Measurements from ENCODE around the gene CENPP. TPM values are rescaled to one million over a fixed set of nuclear protein-coding genes. Genes with fewer than 3 reads are reported as not detected.

Gene CENPP
- total RNA-seq, 1 donor from 2014 or later: 1.9 TPM

DNA sequence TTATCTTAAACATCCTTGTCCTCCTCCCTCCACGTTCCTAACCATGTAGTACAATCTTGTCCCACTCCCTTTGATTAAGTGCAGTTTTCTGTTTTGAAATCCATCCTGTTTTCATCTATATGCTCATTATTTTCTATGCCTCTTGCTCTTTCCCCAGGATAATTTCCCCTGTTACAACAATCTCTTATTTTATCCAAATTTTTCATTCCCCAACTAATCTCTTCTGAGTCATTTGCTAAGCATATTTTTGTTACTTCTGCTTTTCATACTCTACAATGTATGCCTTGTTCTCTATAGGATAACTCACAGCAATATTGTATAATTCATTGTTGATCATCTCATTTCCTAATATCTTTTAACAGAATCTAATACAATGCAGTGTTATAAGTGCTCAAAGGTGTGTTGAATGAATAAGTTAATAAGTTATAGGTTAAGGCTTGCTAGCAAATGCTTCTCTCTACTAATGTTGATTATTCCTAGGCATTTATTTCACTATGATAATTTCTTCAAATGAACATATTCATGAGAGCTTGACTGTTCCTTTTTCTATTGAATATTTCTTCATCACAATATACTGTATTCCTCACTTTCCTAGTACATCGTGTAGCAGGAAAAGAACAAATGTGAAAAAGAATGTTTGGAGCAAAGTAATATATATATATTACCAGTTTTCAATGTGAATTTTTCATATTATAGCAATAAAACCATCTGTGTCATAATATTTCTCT lies 97.0 kb downstream of the CENPP start:
- peaks cover 2% of the 10 kb centered on the region for H3K9me3 Mint-ChIP-seq (ENCODE audit: unreplicated experiment)

DNA sequence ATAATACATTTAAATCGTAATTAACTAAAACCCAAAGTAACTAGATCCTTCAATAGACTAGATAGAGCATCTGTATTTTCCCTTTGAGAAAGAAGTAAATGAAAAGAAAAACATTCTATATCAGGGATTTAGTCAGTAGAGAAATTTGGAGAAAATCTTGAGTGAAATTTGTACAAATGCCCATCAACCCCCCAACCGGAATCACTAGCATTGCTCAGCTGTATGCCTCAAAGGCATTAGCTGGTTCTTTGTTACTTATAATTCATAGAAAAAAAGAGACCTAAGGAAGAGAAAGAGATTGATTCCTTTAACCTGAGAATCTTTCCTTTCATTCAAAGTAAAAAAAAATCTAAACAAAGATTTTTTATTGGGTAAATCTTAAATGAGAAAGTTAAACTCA lies 97.9 kb downstream of the CENPP start:
- no peaks in the 10 kb centered on the region for H3K27me3 ChIP-seq (ENCODE audit: insufficient read depth, low read length)
- H3K9me3 Mint-ChIP-seq (ENCODE audit: unreplicated experiment): peaks cover 2% of the 10 kb centered on the region
- no peaks in the 10 kb centered on the region for H3K36me3 ChIP-seq (ENCODE audit: insufficient read depth, low read length)
- no peak overlapping the region for H3K9ac ChIP-seq (ENCODE audit: low read length)
- no peaks in the 10 kb centered on the region for H3K36me3 Mint-ChIP-seq (ENCODE audit: low read depth, unreplicated experiment)
- H3K9me3 ChIP-seq (ENCODE audit: insufficient read depth, low read depth, low read length): no peaks in the 10 kb centered on the region
- TF ChIP-seq EZH2 (IDR thresholded peaks at IDR 0.05; ENCODE audit: insufficient read depth, low read length): no peak
- TF ChIP-seq, protein P1, sequence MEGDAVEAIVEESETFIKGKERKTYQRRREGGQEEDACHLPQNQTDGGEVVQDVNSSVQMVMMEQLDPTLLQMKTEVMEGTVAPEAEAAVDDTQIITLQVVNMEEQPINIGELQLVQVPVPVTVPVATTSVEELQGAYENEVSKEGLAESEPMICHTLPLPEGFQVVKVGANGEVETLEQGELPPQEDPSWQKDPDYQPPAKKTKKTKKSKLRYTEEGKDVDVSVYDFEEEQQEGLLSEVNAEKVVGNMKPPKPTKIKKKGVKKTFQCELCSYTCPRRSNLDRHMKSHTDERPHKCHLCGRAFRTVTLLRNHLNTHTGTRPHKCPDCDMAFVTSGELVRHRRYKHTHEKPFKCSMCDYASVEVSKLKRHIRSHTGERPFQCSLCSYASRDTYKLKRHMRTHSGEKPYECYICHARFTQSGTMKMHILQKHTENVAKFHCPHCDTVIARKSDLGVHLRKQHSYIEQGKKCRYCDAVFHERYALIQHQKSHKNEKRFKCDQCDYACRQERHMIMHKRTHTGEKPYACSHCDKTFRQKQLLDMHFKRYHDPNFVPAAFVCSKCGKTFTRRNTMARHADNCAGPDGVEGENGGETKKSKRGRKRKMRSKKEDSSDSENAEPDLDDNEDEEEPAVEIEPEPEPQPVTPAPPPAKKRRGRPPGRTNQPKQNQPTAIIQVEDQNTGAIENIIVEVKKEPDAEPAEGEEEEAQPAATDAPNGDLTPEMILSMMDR (IDR thresholded peaks at IDR 0.05; ENCODE audit: insufficient read depth, low read depth, low read length): no peak
- no peak overlapping the region for H3K27ac ChIP-seq (ENCODE audit: low read depth, low read length)
- DNase-seq (ENCODE audit: low read depth): no peak
- H3K4me1 ChIP-seq (ENCODE audit: insufficient read depth, low read length): no peaks in the 10 kb centered on the region
- no peaks in the 10 kb centered on the region for H3K79me2 ChIP-seq (ENCODE audit: insufficient read depth, low read length)
- no peak for FAIRE-seq
- no peak overlapping the region for H3K4me2 ChIP-seq (ENCODE audit: low read length)
- no peak overlapping the region for H3K4me3 ChIP-seq (ENCODE audit: insufficient read depth, low read depth, low read length)
- no peak overlapping the region for H2AFZ ChIP-seq (ENCODE audit: low read depth, low read length)
- no peaks in the 10 kb centered on the region for H3K27me3 Mint-ChIP-seq (ENCODE audit: low read depth, unreplicated experiment)
- H3K27ac Mint-ChIP-seq (ENCODE audit: unreplicated experiment): no peak overlapping the region
- peaks cover 2% of the 10 kb centered on the region for H3K4me1 Mint-ChIP-seq (ENCODE audit: low read depth, unreplicated experiment)
- no peaks in the 10 kb centered on the region for H4K20me1 ChIP-seq (ENCODE audit: insufficient read depth, low read length)
- H3K4me3 Mint-ChIP-seq (ENCODE audit: unreplicated experiment): no peak overlapping the region

More for the DNA sequence above, 97.0 kb downstream of the CENPP start:
- FAIRE-seq (no peak), DNase-seq (ENCODE audit: low read depth) (no peak)
- Mint-ChIP-seq H3K4me3 (ENCODE audit: unreplicated experiment) (no peak overlapping the region), H3K27me3 (ENCODE audit: low read depth, unreplicated experiment) (no peaks in the 10 kb centered on the region), H3K4me1 (ENCODE audit: low read depth, unreplicated experiment) (peaks cover 2% of the 10 kb centered on the region), H3K27ac (ENCODE audit: unreplicated experiment) (no peak overlapping the region), H3K36me3 (ENCODE audit: low read depth, unreplicated experiment) (no peaks in the 10 kb centered on the region)
- Histone ChIP-seq H3K4me2 (ENCODE audit: low read length) (no peak overlapping the region), H3K4me1 (ENCODE audit: insufficient read depth, low read length) (no peaks in the 10 kb centered on the region), H3K9me3 (ENCODE audit: insufficient read depth, low read depth, low read length) (no peaks in the 10 kb centered on the region), H3K9ac (ENCODE audit: low read length) (no peak overlapping the region), H2AFZ (ENCODE audit: low read depth, low read length) (no peak overlapping the region), H3K36me3 (ENCODE audit: insufficient read depth, low read length) (no peaks in the 10 kb centered on the region), H3K79me2 (ENCODE audit: insufficient read depth, low read length) (no peaks in the 10 kb centered on the region), H3K27me3 (ENCODE audit: insufficient read depth, low read length) (no peaks in the 10 kb centered on the region), H3K4me3 (ENCODE audit: insufficient read depth, low read depth, low read length) (no peak overlapping the region), H3K27ac (ENCODE audit: low read depth, low read length) (no peak overlapping the region), H4K20me1 (ENCODE audit: insufficient read depth, low read length) (no peaks in the 10 kb centered on the region)
- TF ChIP-seq, protein P1 (IDR thresholded peaks at IDR 0.05; ENCODE audit: insufficient read depth, low read depth, low read length): no peak
- no peak for TF ChIP-seq EZH2 (IDR thresholded peaks at IDR 0.05; ENCODE audit: insufficient read depth, low read length)

DNA sequence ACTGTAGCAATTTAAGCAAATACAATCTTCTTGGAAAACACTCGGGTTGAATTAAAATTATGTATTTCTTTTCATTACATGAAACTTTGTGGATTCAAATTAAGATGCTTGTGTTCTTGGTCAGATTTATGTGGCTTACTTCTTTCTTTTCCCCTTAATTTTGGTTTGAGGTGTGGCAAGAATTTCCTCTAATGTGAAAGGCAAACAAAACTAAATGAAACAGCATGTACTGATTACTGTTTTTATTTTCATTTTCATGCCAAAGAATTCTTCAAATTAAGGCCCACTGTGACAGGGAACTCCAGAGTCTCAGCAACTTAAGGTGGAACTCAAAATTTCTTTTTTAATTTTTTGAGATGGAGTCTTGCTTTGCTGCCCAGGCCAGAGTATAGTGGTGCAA lies 98.6 kb downstream of the CENPP start, which contains the start of gene OMD:
Gene OMD (minus strand): TSS at position 132 of the 400 bp plus-strand sequence. CDS start 6,913 bp downstream, outside the sequence.
- Histone ChIP-seq H2AFZ (ENCODE audit: low read depth, low read length) (no peak within 1 kb of the TSS), H3K79me2 (ENCODE audit: insufficient read depth, low read length) (no peaks in the 10 kb centered on the region), H3K4me3 (ENCODE audit: insufficient read depth, low read depth, low read length) (no peak within 1 kb of the TSS), H3K9me3 (ENCODE audit: insufficient read depth, low read depth, low read length) (no peaks in the 10 kb centered on the region), H3K36me3 (ENCODE audit: insufficient read depth, low read length) (no peaks in the 10 kb centered on the region), H3K27ac (ENCODE audit: low read depth, low read length) (no peak within 1 kb of the TSS), H3K4me1 (ENCODE audit: insufficient read depth, low read length) (no peaks in the 10 kb centered on the region), H4K20me1 (ENCODE audit: insufficient read depth, low read length) (no peaks in the 10 kb centered on the region), H3K9ac (ENCODE audit: low read length) (no peak within 1 kb of the TSS), H3K27me3 (ENCODE audit: insufficient read depth, low read length) (no peaks in the 10 kb centered on the region), H3K4me2 (ENCODE audit: low read length) (no peak within 1 kb of the TSS)
- no peak for TF ChIP-seq EZH2 (IDR thresholded peaks at IDR 0.05; ENCODE audit: insufficient read depth, low read length)
- TF ChIP-seq, protein P1 (IDR thresholded peaks at IDR 0.05; ENCODE audit: insufficient read depth, low read depth, low read length): no peak
- Mint-ChIP-seq H3K36me3 (ENCODE audit: low read depth, unreplicated experiment) (no peaks in the 10 kb centered on the region), H3K27me3 (ENCODE audit: low read depth, unreplicated experiment) (no peaks in the 10 kb centered on the region), H3K27ac (ENCODE audit: unreplicated experiment) (no peak within 1 kb of the TSS), H3K4me1 (ENCODE audit: low read depth, unreplicated experiment) (peaks cover 2% of the 10 kb centered on the region), H3K4me3 (ENCODE audit: unreplicated experiment) (no peak within 1 kb of the TSS), H3K9me3 (ENCODE audit: unreplicated experiment) (peaks cover 2% of the 10 kb centered on the region)
- DNase-seq (ENCODE audit: low read depth) (no peak), FAIRE-seq (no peak)

All from astrocyte (in vitro differentiated cells and primary cell).